Activated naive CD8-positive, alpha-beta T cell treated with anti-CD3 and anti-CD28 coated beads for 36 hours (primary cell): ENCODE data around the gene HMCN2. TPM values are rescaled to one million over a fixed set of nuclear protein-coding genes. Genes with fewer than 3 reads are reported as not detected.
A peak's percentile ranks its signal among the peaks of the same experiment; 100 is the strongest.

ENCODE experiments used
- DNase-seq: peaks from one replicate; pipeline ENCODE4 v3.0.0; 2021
- H3K27ac Mint-ChIP-seq: one replicate; pipeline ENCODE4 v1.8.0; 2022; ENCODE audit warnings: mild to moderate bottlenecking, moderate library complexity, mixed read lengths
- H3K27me3 Mint-ChIP-seq: one replicate; pipeline ENCODE4 v1.8.0; 2022; ENCODE audit warnings: mild to moderate bottlenecking, mixed read lengths
- H3K36me3 Mint-ChIP-seq: one replicate; pipeline ENCODE4 v1.8.0; 2021; ENCODE audit warnings: mild to moderate bottlenecking, mixed read lengths
- H3K4me1 Mint-ChIP-seq: one replicate; pipeline ENCODE4 v1.8.0; 2021; ENCODE audit warnings: mixed read lengths
- H3K4me3 Mint-ChIP-seq: one replicate; pipeline ENCODE4 v1.8.0; 2022; ENCODE audit warnings: mild to moderate bottlenecking, moderate library complexity, mixed read lengths
- H3K9me3 Mint-ChIP-seq: one replicate; pipeline ENCODE4 v1.8.0; 2022; ENCODE audit warnings: mixed read lengths
- total RNA-seq, 2 experiments: library from RNA; stranded (reverse); gene quantifications; one replicate each; pipeline ENCODE4 v1.2.3, GENCODE V29; 2021

Gene HMCN2
- total RNA-seq, 2 experiments from 2014 or later = not detected

GRCh38 chr9:130368631-130369103 lies 103.1 kb downstream of the HMCN2 start:
- peaks cover 2% of the 10 kb centered on the region for H3K27me3 Mint-ChIP-seq
- peaks cover 9% of the 10 kb centered on the region for H3K9me3 Mint-ChIP-seq
- no peak overlapping the region for H3K27ac Mint-ChIP-seq
- H3K4me3 Mint-ChIP-seq = no peak overlapping the region
- DNase-seq = peak; percentile 19
- H3K36me3 Mint-ChIP-seq = no peaks in the 10 kb centered on the region
- peaks cover 6% of the 10 kb centered on the region for H3K4me1 Mint-ChIP-seq

GRCh38 chr9:130370226-130370625 lies 104.7 kb downstream of the HMCN2 start:
- Mint-ChIP-seq H3K9me3 (peaks cover 9% of the 10 kb centered on the region), H3K27me3 (no peaks in the 10 kb centered on the region)
- DNase-seq = no peak

GRCh38 chr9:130371196-130371966 lies 105.8 kb downstream of the HMCN2 start:
- Mint-ChIP-seq H3K4me3 (no peak overlapping the region), H3K27me3 (no peaks in the 10 kb centered on the region), H3K27ac (no peak overlapping the region), H3K4me1 (peaks cover 6% of the 10 kb centered on the region), H3K36me3 (no peaks in the 10 kb centered on the region), H3K9me3 (peaks cover 9% of the 10 kb centered on the region)
- DNase-seq = no peak

More at GRCh38 chr9:130370226-130370625, 104.7 kb downstream of the HMCN2 start:
- H3K27ac Mint-ChIP-seq = no peak overlapping the region
- no peak overlapping the region for H3K4me3 Mint-ChIP-seq
- H3K36me3 Mint-ChIP-seq = no peaks in the 10 kb centered on the region
- H3K4me1 Mint-ChIP-seq = peaks cover 6% of the 10 kb centered on the region

- peaks cover 6% of the 10 kb centered on the region for H3K4me1 Mint-ChIP-seq
- no peaks in the 10 kb centered on the region for H3K36me3 Mint-ChIP-seq
- H3K9me3 Mint-ChIP-seq = peaks cover 9% of the 10 kb centered on the region
- H3K4me3 Mint-ChIP-seq = no peak overlapping the region
- DNase-seq = no peak
- H3K27ac Mint-ChIP-seq = no peak overlapping the region
- H3K27me3 Mint-ChIP-seq = no peaks in the 10 kb centered on the region
These were observed 106.5 kb downstream of the HMCN2 start for GRCh38 chr9:130372057-130372456.

- Mint-ChIP-seq H3K27ac (no peak overlapping the region), H3K27me3 (no peaks in the 10 kb centered on the region), H3K4me1 (peaks cover under 1% of the 10 kb centered on the region), H3K4me3 (no peak overlapping the region), H3K36me3 (no peaks in the 10 kb centered on the region), H3K9me3 (peaks cover under 1% of the 10 kb centered on the region)
- DNase-seq = no peak
These were observed 108.2 kb downstream of the HMCN2 start for GRCh38 chr9:130373679-130374325.

GRCh38 chr9:130377612-130378011 lies 112.1 kb downstream of the HMCN2 start:
- Mint-ChIP-seq H3K36me3 (no peaks in the 10 kb centered on the region), H3K4me1 (no peaks in the 10 kb centered on the region), H3K4me3 (no peak overlapping the region), H3K27ac (no peak overlapping the region), H3K27me3 (peaks cover 9% of the 10 kb centered on the region), H3K9me3 (no peaks in the 10 kb centered on the region)
- DNase-seq = no peak

GRCh38 chr9:130378875-130379648 lies 113.5 kb downstream of the HMCN2 start:
- H3K4me3 Mint-ChIP-seq = no peak overlapping the region
- no peaks in the 10 kb centered on the region for H3K9me3 Mint-ChIP-seq
- H3K36me3 Mint-ChIP-seq = no peaks in the 10 kb centered on the region
- H3K27me3 Mint-ChIP-seq = peaks cover 9% of the 10 kb centered on the region
- H3K27ac Mint-ChIP-seq = no peak overlapping the region
- no peaks in the 10 kb centered on the region for H3K4me1 Mint-ChIP-seq
- no peak for DNase-seq

GRCh38 chr9:130379649-130379970 lies 114.0 kb downstream of the HMCN2 start:
- Mint-ChIP-seq H3K4me3 (no peak overlapping the region), H3K27ac (no peak overlapping the region), H3K27me3 (peaks cover 9% of the 10 kb centered on the region), H3K4me1 (no peaks in the 10 kb centered on the region), H3K36me3 (no peaks in the 10 kb centered on the region), H3K9me3 (no peaks in the 10 kb centered on the region)
- no peak for DNase-seq

- Mint-ChIP-seq H3K27ac (no peak overlapping the region), H3K27me3 (peaks cover 9% of the 10 kb centered on the region), H3K9me3 (no peaks in the 10 kb centered on the region), H3K4me1 (no peaks in the 10 kb centered on the region), H3K36me3 (no peaks in the 10 kb centered on the region), H3K4me3 (no peak overlapping the region)
- no peak for DNase-seq
These were observed 115.4 kb downstream of the HMCN2 start for GRCh38 chr9:130380920-130381469.

- Mint-ChIP-seq H3K9me3 (no peaks in the 10 kb centered on the region), H3K4me1 (no peaks in the 10 kb centered on the region), H3K4me3 (no peak overlapping the region), H3K27ac (no peak overlapping the region), H3K36me3 (no peaks in the 10 kb centered on the region), H3K27me3 (peaks cover 9% of the 10 kb centered on the region)
- DNase-seq = no peak
These were observed 116.1 kb downstream of the HMCN2 start for GRCh38 chr9:130381660-130382059.

- Mint-ChIP-seq H3K4me1 (no peaks in the 10 kb centered on the region), H3K27me3 (peaks cover 9% of the 10 kb centered on the region), H3K36me3 (no peaks in the 10 kb centered on the region), H3K9me3 (no peaks in the 10 kb centered on the region), H3K27ac (no peak overlapping the region), H3K4me3 (no peak overlapping the region)
- no peak for DNase-seq
These were observed 116.5 kb downstream of the HMCN2 start for GRCh38 chr9:130382096-130382495.

GRCh38 chr9:130382636-130383349 lies 117.2 kb downstream of the HMCN2 start:
- H3K36me3 Mint-ChIP-seq = no peaks in the 10 kb centered on the region
- H3K4me3 Mint-ChIP-seq = no peak overlapping the region
- H3K9me3 Mint-ChIP-seq = no peaks in the 10 kb centered on the region
- DNase-seq = no peak
- H3K4me1 Mint-ChIP-seq = no peaks in the 10 kb centered on the region
- H3K27me3 Mint-ChIP-seq = peaks cover 9% of the 10 kb centered on the region
- H3K27ac Mint-ChIP-seq = no peak overlapping the region

- Mint-ChIP-seq H3K4me1 (no peaks in the 10 kb centered on the region), H3K27ac (no peak overlapping the region), H3K4me3 (no peak overlapping the region), H3K9me3 (no peaks in the 10 kb centered on the region), H3K36me3 (no peaks in the 10 kb centered on the region), H3K27me3 (peaks cover 9% of the 10 kb centered on the region)
- no peak for DNase-seq
These were observed 117.8 kb downstream of the HMCN2 start for GRCh38 chr9:130383350-130383715.

- H3K27me3 Mint-ChIP-seq = peaks cover 9% of the 10 kb centered on the region
- H3K27ac Mint-ChIP-seq = no peak overlapping the region
- DNase-seq = no peak
- no peaks in the 10 kb centered on the region for H3K9me3 Mint-ChIP-seq
- no peak overlapping the region for H3K4me3 Mint-ChIP-seq
- no peaks in the 10 kb centered on the region for H3K36me3 Mint-ChIP-seq
- no peaks in the 10 kb centered on the region for H3K4me1 Mint-ChIP-seq
These were observed 118.6 kb downstream of the HMCN2 start for GRCh38 chr9:130383979-130384676.
